ENCODE measurements around the gene UTF1.
"Not testable (repeated sequence)": the region's sequence is repeated elsewhere in the genome, so short reads cannot be mapped to it uniquely, and the experiment has no call there.

The UTF1 gene

GRCh38 chr10:133229265-133230043 is 563 bp upstream of the UTF1 start:
- DNase-seq (ENCODE audit: low spot score): no peak

GRCh38 chr10:133230387-133231195 is 574 bp downstream of the UTF1 start:
- Histone ChIP-seq H3K27ac (ENCODE audit: poor library complexity, severe bottlenecking) (no peak overlapping the region), H3K9me3 (ENCODE audit: severe bottlenecking) (no peaks in the 10 kb centered on the region), H3K27me3 (ENCODE audit: insufficient read depth, poor library complexity, severe bottlenecking) (peaks cover 63% of the 10 kb centered on the region), H3K36me3 (ENCODE audit: low read depth) (no peaks in the 10 kb centered on the region), H3K4me1 (ENCODE audit: insufficient read depth, poor library complexity, severe bottlenecking) (no peaks in the 10 kb centered on the region), H3K4me3 (ENCODE audit: severe bottlenecking) (no peak overlapping the region)
- no peak for DNase-seq (ENCODE audit: low spot score)
- ATAC-seq (ENCODE audit: low read depth): no peak
- TF ChIP-seq CTCF (IDR thresholded peaks at IDR 0.05; ENCODE audit: poor library complexity, severe bottlenecking): no peak

More at GRCh38 chr10:133229265-133230043, 563 bp upstream of the UTF1 start:
- Histone ChIP-seq H3K9me3 (ENCODE audit: severe bottlenecking) (no peaks in the 10 kb centered on the region), H3K27me3 (ENCODE audit: insufficient read depth, poor library complexity, severe bottlenecking) (peaks cover 56% of the 10 kb centered on the region), H3K4me1 (ENCODE audit: insufficient read depth, poor library complexity, severe bottlenecking) (no peaks in the 10 kb centered on the region), H3K36me3 (ENCODE audit: low read depth) (no peaks in the 10 kb centered on the region), H3K4me3 (ENCODE audit: severe bottlenecking) (no peak overlapping the region), H3K27ac (ENCODE audit: poor library complexity, severe bottlenecking) (no peak overlapping the region)
- ATAC-seq (ENCODE audit: low read depth): no peak
- no peak for TF ChIP-seq CTCF (IDR thresholded peaks at IDR 0.05; ENCODE audit: poor library complexity, severe bottlenecking)

DNA sequence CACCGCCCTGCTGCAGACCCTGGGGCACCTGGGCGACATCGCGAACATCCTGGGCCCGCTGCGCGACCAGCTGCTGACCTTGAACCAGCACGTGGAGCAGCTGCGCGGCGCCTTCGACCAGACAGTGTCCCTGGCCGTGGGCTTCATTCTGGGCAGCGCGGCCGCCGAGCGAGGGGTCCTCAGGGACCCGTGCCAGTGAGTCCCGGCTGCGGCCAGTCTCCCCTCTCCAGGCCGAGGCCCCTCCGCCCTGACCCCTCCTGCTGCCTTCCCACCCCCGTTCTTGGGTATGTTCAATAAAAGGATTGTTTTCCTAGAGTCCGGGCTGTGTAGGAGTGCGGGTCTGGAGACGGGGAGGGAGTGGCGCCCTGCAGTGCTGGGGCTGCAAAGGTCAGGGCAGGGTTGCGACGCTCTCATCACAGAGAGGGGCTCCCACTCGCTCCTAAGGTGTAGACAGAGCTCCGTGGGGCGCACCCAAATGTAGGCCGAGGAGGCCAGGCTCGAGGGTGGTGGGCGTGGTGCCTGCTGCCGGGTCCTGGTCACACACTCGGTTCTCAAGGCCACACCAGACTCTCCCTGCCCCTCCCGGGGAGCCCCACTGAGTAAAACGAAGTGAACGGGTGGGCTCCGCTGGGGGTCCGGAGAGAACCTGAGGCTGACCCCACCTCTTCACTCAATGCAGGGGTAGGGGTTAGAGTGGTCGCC is 1.4 kb downstream of the UTF1 start:
- no peak for TF ChIP-seq CTCF (IDR thresholded peaks at IDR 0.05; ENCODE audit: poor library complexity, severe bottlenecking)
- ATAC-seq (ENCODE audit: low read depth) (no peak), DNase-seq (ENCODE audit: low spot score) (no peak)
- Histone ChIP-seq H3K27me3 (ENCODE audit: insufficient read depth, poor library complexity, severe bottlenecking) (peaks cover 71% of the 10 kb centered on the region), H3K4me3 (ENCODE audit: severe bottlenecking) (no peak overlapping the region), H3K36me3 (ENCODE audit: low read depth) (no peaks in the 10 kb centered on the region), H3K9me3 (ENCODE audit: severe bottlenecking) (no peaks in the 10 kb centered on the region), H3K4me1 (ENCODE audit: insufficient read depth, poor library complexity, severe bottlenecking) (no peaks in the 10 kb centered on the region), H3K27ac (ENCODE audit: poor library complexity, severe bottlenecking) (no peak overlapping the region)

DNA sequence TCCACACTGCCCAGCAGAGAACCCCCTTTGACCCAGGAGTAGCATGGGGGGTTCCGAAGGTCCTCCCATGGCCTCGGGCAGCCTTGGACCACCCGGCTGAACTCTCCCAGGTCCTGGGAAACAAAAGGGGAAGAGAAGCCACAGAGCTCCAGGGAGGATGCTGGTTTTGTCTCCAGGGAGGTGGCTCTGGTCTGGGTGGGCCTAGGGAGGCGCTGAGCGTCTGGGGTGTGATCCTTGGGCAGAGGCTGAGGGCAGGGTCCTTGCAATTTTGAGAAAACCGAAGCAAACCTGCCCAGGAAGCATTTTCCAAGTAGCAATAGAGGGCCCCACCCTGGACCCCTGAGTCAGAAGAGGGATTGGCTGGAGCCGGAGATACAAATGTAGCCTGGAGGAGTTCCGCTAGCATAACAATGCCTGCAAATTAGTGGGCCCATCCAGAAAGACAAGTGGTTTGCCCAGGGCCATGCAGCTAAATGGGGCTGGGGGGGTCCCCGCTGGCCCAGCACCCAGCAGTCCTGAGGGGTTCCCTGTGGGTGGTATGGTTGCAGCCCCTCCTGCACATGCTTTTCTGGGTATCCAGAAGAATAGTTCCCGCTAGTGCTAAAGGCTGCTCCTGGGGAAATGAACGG is 2.0 kb downstream of the UTF1 start:
- ATAC-seq (ENCODE audit: low read depth) (no peak), DNase-seq (ENCODE audit: low spot score) (no peak)
- Histone ChIP-seq H3K27ac (ENCODE audit: poor library complexity, severe bottlenecking) (no peak overlapping the region), H3K4me3 (ENCODE audit: severe bottlenecking) (no peak overlapping the region), H3K4me1 (ENCODE audit: insufficient read depth, poor library complexity, severe bottlenecking) (no peaks in the 10 kb centered on the region), H3K9me3 (ENCODE audit: severe bottlenecking) (no peaks in the 10 kb centered on the region), H3K36me3 (ENCODE audit: low read depth) (no peaks in the 10 kb centered on the region), H3K27me3 (ENCODE audit: insufficient read depth, poor library complexity, severe bottlenecking) (peaks cover 72% of the 10 kb centered on the region)
- no peak for TF ChIP-seq CTCF (IDR thresholded peaks at IDR 0.05; ENCODE audit: poor library complexity, severe bottlenecking)

GRCh38 chr10:133234796-133235195 is 4.8 kb downstream of the UTF1 start:
- not testable (repeated sequence) for H3K4me3 ChIP-seq (ENCODE audit: severe bottlenecking); H3K4me1 ChIP-seq (ENCODE audit: insufficient read depth, poor library complexity, severe bottlenecking); H3K9me3 ChIP-seq (ENCODE audit: severe bottlenecking); DNase-seq (ENCODE audit: low spot score); H3K36me3 ChIP-seq (ENCODE audit: low read depth); ATAC-seq (ENCODE audit: low read depth); H3K27ac ChIP-seq (ENCODE audit: poor library complexity, severe bottlenecking)
- H3K27me3 ChIP-seq (ENCODE audit: insufficient read depth, poor library complexity, severe bottlenecking): peaks cover 76% of the 10 kb centered on the region

All from RWPE2 (cell line).